ENCODE measurements around the gene HPCAL4. TPM values are rescaled to one million over a fixed set of nuclear protein-coding genes. Genes with fewer than 3 reads are reported as not detected.

HPCAL4 gene
- total and polyA plus RNA-seq, 9 of the 15 experiments (the other 6 are each of a cell fraction or from before 2014, with no cell fraction given): 0.01 to 0.04 (median 0.04) TPM; not detected in 4

DNA sequence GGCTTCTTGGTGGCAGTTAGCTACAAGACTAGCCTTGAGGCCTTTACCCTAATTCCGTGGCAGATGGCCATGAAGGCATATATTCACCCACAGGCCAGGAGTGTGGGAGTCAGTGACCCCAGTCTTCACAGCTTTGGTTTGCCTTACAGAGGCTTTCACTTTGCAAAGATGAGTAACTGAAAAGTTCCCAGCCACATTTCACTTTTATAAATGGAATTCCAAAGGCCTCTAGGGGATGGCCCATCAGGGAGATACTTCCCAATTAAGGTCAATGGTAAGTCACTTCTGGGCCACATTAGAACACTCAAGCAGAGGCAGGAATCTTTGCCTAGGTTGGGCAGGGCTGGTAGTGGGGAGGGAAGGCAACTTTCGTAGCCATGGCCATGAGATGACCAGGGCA, 38.7 kb downstream of the HPCAL4 start (continued):
- TF ChIP-seq, protein P1, sequence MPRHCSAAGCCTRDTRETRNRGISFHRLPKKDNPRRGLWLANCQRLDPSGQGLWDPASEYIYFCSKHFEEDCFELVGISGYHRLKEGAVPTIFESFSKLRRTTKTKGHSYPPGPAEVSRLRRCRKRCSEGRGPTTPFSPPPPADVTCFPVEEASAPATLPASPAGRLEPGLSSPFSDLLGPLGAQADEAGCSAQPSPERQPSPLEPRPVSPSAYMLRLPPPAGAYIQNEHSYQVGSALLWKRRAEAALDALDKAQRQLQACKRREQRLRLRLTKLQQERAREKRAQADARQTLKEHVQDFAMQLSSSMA (CRISPR knock-in tag; IDR thresholded peaks at IDR 0.05): no peak
- no peak for TF ChIP-seq U2AF1 (optimal IDR thresholded peaks at IDR 0.05; ENCODE audit: low read depth, low read length)

DNA sequence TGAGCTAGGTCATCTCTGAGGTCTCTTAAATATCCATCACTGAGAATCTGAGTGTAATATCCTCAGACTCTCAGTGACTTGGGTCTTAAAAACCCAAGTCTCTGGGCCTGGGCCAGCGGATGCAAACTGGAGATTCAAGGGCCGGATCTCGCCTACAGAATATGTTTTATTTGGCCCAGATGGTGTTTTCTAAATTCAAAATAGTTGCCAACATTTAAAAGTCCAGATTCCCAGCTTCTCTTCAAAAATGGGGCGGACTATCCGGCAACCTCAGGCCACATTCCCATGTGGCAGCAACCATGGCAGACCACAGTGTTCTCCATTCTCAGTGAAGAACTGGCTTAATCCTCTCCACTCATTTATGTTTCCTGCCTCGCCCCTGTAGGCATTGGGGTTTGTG, 39.1 kb downstream of the HPCAL4 start:
- Histone ChIP-seq H3K79me2 (ENCODE audit: control insufficient read depth, insufficient read depth, low read length) (no peaks in the 10 kb centered on the region), H3K36me3 (ENCODE audit: control insufficient read depth, insufficient read depth, low read length) (no peaks in the 10 kb centered on the region), H3K9me3 (replicated peaks; ENCODE audit: control insufficient read depth, insufficient read depth, low read depth, low read length) (no peaks in the 10 kb centered on the region), H2AFZ (ENCODE audit: low read depth, low read length) (no peak overlapping the region), H3K4me3 (no peak overlapping the region), H3K9ac (ENCODE audit: insufficient read depth in 1 of 2, low read depth in 2 of 2, low read length in 2 of 2) (no peak overlapping the region), H3K27ac (ENCODE audit: extremely low read depth, low read depth, low read length) (no peak overlapping the region), H4K20me1 (replicated peaks; ENCODE audit: control insufficient read depth, insufficient read depth, low read length) (no peaks in the 10 kb centered on the region), H3K4me2 (ENCODE audit: insufficient read depth, low read length) (no peak overlapping the region), H3K9me1 (ENCODE audit: control insufficient read depth, insufficient read depth, low read length) (no peaks in the 10 kb centered on the region), H3K4me1 (replicated peaks in 1 of 2; ENCODE audit: control insufficient read depth in 2 of 2, insufficient read depth in 2 of 2, low read length in 2 of 2) (peaks cover 3% of the 10 kb centered on the region in 2 experiments; a peak in 1 of 5 replicates), H3K27me3 (ENCODE audit: control insufficient read depth in 2 of 2, insufficient read depth in 2 of 2, low read length in 2 of 2) (peaks cover 9 to 32% of the 10 kb centered on the region in 2 experiments; a peak in 4 of 5 replicates)
- in situ Hi-C loops (cut with MboI) (no loop called here), intact Hi-C loops (cut with micrococcal nuclease) (no loop called here)
- CTCF ChIA-PET (ENCODE audit: low intra/inter-chr PET ratio): interaction anchor here (4.1 kb wide), 1 partner anchor 46 kb away, joined by 37 read pairs; no protein-coding TSS in a partner anchor
- no peak for FAIRE-seq
- WGBS (ENCODE audit: insufficient coverage, low coverage, missing lambda C conversion rate): 19% methylated on average over 6 of the region's 6 CpGs
- BruUV-seq (replicated peaks): no TSS peak
- ATAC-seq: no peak
- no peak for DNase-seq (ENCODE audit: extremely low read depth in 1 of 4, low spot score in 3 of 4)
- POLR2A ChIA-PET: no interaction called here
- no peak for TF ChIP-seq BMI1 (IDR thresholded peaks at IDR 0.05; ENCODE audit: low read length)
- TF ChIP-seq, protein P2, sequence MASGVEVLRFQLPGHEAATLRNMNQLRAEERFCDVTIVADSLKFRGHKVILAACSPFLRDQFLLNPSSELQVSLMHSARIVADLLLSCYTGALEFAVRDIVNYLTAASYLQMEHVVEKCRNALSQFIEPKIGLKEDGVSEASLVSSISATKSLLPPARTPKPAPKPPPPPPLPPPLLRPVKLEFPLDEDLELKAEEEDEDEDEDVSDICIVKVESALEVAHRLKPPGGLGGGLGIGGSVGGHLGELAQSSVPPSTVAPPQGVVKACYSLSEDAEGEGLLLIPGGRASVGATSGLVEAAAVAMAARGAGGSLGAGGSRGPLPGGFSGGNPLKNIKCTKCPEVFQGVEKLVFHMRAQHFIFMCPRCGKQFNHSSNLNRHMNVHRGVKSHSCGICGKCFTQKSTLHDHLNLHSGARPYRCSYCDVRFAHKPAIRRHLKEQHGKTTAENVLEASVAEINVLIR (CRISPR knock-in tag; IDR thresholded peaks at IDR 0.05): no peak
- TF ChIP-seq HIVEP1 (CRISPR knock-in tag; IDR thresholded peaks at IDR 0.05): no peak
- TF ChIP-seq ELF2 (CRISPR knock-in tag; IDR thresholded peaks at IDR 0.05): no peak
- no peak for TF ChIP-seq MTA1 (IDR thresholded peaks at IDR 0.05; ENCODE audit: borderline replicate concordance)
- no peak for TF ChIP-seq TEAD2 (tag; IDR thresholded peaks at IDR 0.05)
- no peak for TF ChIP-seq ZNF76 (CRISPR knock-in tag; IDR thresholded peaks at IDR 0.05; ENCODE audit: borderline replicate concordance)
- TF ChIP-seq MEF2D (tag; conservative IDR thresholded peaks at IDR 0.05; ENCODE audit: low read depth): no peak
- TF ChIP-seq, protein P3, sequence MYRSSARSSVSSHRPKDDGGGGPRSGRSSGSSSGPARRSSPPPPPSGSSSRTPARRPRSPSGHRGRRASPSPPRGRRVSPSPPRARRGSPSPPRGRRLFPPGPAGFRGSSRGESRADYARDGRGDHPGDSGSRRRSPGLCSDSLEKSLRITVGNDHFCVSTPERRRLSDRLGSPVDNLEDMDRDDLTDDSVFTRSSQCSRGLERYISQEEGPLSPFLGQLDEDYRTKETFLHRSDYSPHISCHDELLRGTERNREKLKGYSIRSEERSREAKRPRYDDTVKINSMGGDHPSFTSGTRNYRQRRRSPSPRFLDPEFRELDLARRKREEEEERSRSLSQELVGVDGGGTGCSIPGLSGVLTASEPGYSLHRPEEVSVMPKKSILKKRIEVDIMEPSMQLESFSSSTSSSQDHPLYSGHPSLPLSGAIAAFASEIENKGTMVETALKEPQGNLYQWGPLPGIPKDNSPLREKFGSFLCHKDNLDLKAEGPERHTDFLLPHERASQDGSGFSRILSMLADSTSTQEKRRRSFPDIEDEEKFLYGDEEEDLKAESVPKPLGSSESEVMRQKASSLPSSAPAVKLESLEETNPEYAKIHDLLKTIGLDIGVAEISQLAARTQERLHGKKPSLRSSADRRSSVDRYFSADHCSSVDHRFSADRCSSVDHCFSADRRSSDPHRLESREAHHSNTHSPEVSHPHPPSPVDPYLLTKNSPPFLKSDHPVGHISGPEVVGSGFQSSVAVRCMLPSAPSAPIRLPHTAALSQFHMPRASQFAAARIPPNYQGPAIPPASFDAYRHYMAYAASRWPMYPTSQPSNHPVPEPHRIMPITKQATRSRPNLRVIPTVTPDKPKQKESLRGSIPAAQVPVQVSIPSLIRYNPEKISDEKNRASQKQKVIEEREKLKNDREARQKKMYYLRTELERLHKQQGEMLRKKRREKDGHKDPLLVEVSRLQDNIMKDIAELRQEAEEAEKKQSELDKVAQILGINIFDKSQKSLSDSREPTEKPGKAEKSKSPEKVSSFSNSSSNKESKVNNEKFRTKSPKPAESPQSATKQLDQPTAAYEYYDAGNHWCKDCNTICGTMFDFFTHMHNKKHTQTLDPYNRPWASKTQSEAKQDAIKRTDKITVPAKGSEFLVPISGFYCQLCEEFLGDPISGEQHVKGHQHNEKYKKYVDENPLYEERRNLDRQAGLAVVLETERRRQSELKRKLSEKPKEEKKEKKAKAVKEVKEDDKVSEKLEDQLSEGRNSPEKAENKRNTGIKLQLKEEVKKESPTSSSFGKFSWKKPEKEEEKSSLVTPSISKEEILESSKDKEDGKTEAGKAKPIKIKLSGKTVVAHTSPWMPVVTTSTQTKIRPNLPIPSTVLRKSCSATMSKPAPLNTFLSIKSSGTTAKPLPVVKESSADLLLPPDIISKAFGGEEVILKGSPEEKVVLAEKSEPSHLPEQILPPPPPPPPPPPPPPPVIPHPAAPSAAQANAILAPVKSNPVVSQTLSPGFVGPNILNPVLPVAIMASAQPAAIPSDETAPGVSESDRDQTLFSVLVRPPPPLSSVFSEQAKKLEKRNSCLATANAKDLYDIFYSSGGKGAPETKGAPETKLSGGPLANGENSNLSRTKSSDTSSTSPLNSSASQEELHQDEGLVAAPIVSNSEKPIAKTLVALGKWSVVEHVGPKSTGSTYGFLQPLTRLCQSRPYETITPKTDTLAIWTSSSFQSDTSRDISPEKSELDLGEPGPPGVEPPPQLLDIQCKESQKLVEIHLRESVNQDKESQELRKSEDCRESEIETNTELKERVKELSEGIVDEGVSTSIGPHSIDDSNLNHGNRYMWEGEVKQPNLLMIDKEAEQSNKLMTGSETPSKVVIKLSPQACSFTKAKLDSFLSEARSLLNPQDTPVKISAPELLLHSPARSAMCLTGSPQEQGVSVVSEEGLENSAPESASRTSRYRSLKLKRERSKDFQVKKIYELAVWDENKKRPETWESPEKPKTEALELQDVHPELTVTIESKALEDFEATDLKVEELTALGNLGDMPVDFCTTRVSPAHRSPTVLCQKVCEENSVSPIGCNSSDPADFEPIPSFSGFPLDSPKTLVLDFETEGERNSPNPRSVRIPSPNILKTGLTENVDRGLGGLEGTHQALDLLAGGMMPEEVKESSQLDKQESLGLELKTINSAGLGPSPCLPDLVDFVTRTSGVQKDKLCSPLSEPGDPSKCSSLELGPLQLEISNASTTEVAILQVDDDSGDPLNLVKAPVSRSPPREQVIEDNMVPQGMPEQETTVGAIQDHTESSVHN (IDR thresholded peaks at IDR 0.05; ENCODE audit: borderline replicate concordance in 1 of 2, low read depth in 1 of 2): no peak
